Activated CD4-positive, alpha-beta T cell treated with anti-CD3 and anti-CD28 coated beads for 24 hours (primary cell): ENCODE measurements around the gene HDAC1.

ENCODE experiments used
- DNase-seq, 2 donors: peaks; one replicate each; pipeline ENCODE4 v3.0.0-alpha.2; 2020; ENCODE audit warnings: low read depth in 2 of 2

HDAC1 gene

DNA sequence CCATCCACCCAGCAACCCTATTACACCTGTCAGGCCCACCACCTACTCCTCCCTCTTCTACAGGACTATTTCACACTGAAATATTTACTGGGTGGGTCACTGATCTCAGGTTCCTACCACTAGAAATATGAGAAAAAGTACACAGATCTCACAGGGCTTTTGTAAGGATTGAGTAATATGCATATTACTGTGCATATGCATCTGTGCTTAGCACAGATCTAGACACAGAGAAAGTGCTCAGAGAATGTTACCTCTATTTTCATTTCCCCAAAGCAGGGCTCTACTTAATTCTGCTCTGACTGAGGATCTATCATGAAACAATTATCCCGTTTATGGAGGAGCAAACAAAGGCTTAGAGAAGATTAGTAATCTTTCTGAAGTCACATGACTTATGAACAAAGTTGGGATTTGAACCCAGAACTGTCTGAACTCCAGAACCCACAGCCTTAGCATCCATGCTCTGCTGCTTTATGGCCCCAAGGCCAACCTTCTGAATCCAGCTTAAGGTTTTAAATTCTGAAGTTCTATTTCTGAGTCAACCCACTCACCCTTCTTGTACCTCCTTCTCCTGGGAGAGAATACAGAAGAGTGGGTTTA lies 82.2 kb downstream of the HDAC1 start:
- no peak for DNase-seq

DNA sequence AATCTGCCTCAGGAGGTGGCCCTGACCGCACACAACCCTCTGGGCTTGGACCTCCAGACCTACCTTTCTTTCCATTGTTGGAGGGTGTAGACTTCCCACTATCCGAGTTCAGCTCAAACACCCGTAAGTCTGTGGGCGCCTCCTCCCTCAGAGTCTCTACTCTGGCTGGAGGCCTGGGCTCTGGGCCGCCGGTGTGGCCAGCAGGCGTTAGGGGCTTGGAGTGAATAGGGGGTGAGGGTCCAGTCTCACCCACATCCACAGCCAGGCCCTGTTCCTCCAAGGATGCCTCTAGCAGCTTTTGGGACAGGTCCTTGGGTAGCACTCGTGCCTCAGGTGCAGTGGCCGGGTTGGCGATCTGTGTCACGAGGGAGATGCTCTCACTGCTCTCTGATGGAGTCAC lies 84.3 kb downstream of the HDAC1 start:
- DNase-seq, result no peak

- DNase-seq, result no peak
These were observed 85.8 kb downstream of the HDAC1 start for GRCh38 chr1:32377541-32378220.

GRCh38 chr1:32380057-32380456 lies 88.2 kb downstream of the HDAC1 start:
- no peak for DNase-seq
